MCF 10A (cell line): ENCODE data around the gene RGR. TPM values are rescaled to one million over a fixed set of nuclear protein-coding genes. Genes with fewer than 3 reads are reported as not detected.
A peak's percentile ranks its signal among the peaks of the same experiment; 100 is the strongest.

ENCODE experiments used
- Bru-seq: library from RNA; stranded (reverse); fragments of 400-500 nt; gene quantifications from one replicate; lab custom pipeline; 2021; lab: Mats Ljungman, UMichigan
- BruChase-seq, 2 experiments: library from RNA; stranded (reverse); fragments of 400-500 nt; gene quantifications; one replicate each; lab custom pipeline; 2021; lab: Mats Ljungman, UMichigan
- BruUV-seq: library from RNA; stranded (reverse); fragments of 400-500 nt; replicated peaks from 2 replicates; lab custom pipeline; 2021; lab: Mats Ljungman, UMichigan
- CTCF ChIA-PET: fragments of 300-600 bp; sonication (Branson Sonifier 250); formaldehyde crosslinking; extraction: SDS; loops from one replicate; lab custom pipeline; 2021; ENCODE audit warnings: antibody characterized with exemption, inconsistent platforms; lab: Yijun Ruan, JAX
- POLR2A ChIA-PET: fragments of 300-600, 350-650 bp; sonication (Branson Sonifier 250); formaldehyde crosslinking; extraction: SDS; loops from one replicate; lab custom pipeline; 2020; ENCODE audit warnings: antibody characterized with exemption, inconsistent platforms; lab: Yijun Ruan, JAX
- DNase-seq: peaks from one replicate; pipeline ENCODE4 v3.0.0-alpha.2; 2018; ENCODE audit not compliant: unreplicated experiment
- H3K27ac Mint-ChIP-seq: one replicate; pipeline ENCODE4 v1.8.0; 2022; ENCODE audit warnings: mild to moderate bottlenecking, low read depth, mixed read lengths; ENCODE audit not compliant: unreplicated experiment
- H3K27me3 Mint-ChIP-seq: one replicate; pipeline ENCODE4 v1.8.0; 2022; ENCODE audit warnings: mixed read lengths; ENCODE audit not compliant: insufficient read depth, unreplicated experiment
- H3K36me3 Mint-ChIP-seq: one replicate; pipeline ENCODE4 v1.8.0; 2022; ENCODE audit warnings: mild to moderate bottlenecking, moderate library complexity, mixed read lengths; ENCODE audit not compliant: insufficient read depth, unreplicated experiment
- H3K4me1 Mint-ChIP-seq: one replicate; pipeline ENCODE4 v1.8.0; 2022; ENCODE audit warnings: mixed read lengths; ENCODE audit not compliant: insufficient read depth, unreplicated experiment
- H3K4me3 Mint-ChIP-seq: one replicate; pipeline ENCODE4 v1.8.0; 2022; ENCODE audit warnings: mild to moderate bottlenecking, moderate library complexity, mixed read lengths; ENCODE audit not compliant: unreplicated experiment
- H3K9me3 Mint-ChIP-seq: one replicate; pipeline ENCODE4 v1.8.0; 2022; ENCODE audit warnings: mixed read lengths; ENCODE audit not compliant: unreplicated experiment
- intact Hi-C: fragments of 100-400 bp; cut with micrococcal nuclease; formaldehyde crosslinking; loops from 2 replicates; pipeline ENCODE4 v1.14.1; 2022
- long read RNA-seq: library from polyadenylated mRNA; stranded (forward); transcript quantifications from one replicate; pipeline ENCODE4 v2.0.0, GENCODE V29; 2022
- total RNA-seq: library from RNA; stranded (reverse); gene quantifications from 2 replicates; pipeline ENCODE4 v1.2.3, GENCODE V29; 2022
- TF ChIP-seq, protein P1 (sequence below): fragments of 200-600 bp; IDR thresholded peaks from one replicate; pipeline ENCODE4 v1.8.0; 2022; ENCODE audit warnings: antibody characterized with exemption, mild to moderate bottlenecking; ENCODE audit not compliant: unreplicated experiment

Gene RGR, protein sequence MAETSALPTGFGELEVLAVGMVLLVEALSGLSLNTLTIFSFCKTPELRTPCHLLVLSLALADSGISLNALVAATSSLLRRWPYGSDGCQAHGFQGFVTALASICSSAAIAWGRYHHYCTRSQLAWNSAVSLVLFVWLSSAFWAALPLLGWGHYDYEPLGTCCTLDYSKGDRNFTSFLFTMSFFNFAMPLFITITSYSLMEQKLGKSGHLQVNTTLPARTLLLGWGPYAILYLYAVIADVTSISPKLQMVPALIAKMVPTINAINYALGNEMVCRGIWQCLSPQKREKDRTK
- not detected in 2 replicates for total RNA-seq
- not detected for Bru-seq, nascent RNA
- BruChase-seq, experiment 1, labeled RNA remaining after a 6-hour chase: percentile 9 among the genes with signal in this experiment
- BruChase-seq, experiment 2, labeled RNA remaining after a 2-hour chase: not detected
- long read RNA-seq: 0 reads

DNA sequence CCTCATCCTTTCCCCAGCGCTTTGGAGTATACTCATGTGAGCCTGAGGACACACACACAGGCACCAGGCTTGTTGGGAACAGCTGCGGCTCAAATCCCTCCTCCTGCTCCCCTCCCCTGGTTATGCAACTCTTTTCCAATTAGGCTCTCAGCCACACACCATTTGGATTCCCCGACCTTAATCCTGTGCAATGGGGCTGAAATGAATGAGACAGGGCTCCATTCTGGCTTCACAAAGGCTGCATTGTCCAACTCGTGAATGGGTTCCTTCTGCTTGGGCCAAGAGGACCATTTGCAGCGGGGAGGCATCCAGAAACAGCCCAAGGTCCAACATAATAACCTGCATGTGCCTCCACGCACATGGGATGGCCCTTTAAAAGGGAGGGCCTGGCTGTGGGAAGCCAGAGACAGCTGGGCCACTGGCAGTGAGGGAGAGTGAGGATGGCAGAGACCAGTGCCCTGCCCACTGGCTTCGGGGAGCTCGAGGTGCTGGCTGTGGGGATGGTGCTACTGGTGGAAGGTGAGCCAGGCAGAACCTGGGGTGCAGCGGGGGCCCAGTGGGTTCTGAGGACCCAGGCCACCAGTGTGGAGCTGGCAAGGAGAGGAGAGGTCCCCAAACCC is at the start of gene RGR:
TSS of gene RGR (plus strand) at position 403 of the 620 bp plus-strand sequence. CDS start at position 441, 38 bp downstream.
- H3K4me3 Mint-ChIP-seq: no peak within 1 kb of the TSS
- TF ChIP-seq, protein P1, sequence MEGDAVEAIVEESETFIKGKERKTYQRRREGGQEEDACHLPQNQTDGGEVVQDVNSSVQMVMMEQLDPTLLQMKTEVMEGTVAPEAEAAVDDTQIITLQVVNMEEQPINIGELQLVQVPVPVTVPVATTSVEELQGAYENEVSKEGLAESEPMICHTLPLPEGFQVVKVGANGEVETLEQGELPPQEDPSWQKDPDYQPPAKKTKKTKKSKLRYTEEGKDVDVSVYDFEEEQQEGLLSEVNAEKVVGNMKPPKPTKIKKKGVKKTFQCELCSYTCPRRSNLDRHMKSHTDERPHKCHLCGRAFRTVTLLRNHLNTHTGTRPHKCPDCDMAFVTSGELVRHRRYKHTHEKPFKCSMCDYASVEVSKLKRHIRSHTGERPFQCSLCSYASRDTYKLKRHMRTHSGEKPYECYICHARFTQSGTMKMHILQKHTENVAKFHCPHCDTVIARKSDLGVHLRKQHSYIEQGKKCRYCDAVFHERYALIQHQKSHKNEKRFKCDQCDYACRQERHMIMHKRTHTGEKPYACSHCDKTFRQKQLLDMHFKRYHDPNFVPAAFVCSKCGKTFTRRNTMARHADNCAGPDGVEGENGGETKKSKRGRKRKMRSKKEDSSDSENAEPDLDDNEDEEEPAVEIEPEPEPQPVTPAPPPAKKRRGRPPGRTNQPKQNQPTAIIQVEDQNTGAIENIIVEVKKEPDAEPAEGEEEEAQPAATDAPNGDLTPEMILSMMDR: no peak
- H3K27me3 Mint-ChIP-seq: peaks cover 7% of the 10 kb centered on the region
- ChIA-PET CTCF (interaction anchor here (0.5 to 1.2 kb wide), 2 partner anchors 39 to 1309 kb away, joined by 3 to 5 read pairs; no protein-coding TSS in a partner anchor), POLR2A (interaction anchor here (0.8 kb wide), 1 partner anchor 14 kb away, joined by 3 read pairs; no protein-coding TSS in a partner anchor)
- DNase-seq: no peak
- H3K9me3 Mint-ChIP-seq: no peaks in the 10 kb centered on the region
- no TSS peak for BruUV-seq
- no peaks in the 10 kb centered on the region for H3K36me3 Mint-ChIP-seq
- no peak within 1 kb of the TSS for H3K27ac Mint-ChIP-seq
- intact Hi-C loops: no loop called here
- H3K4me1 Mint-ChIP-seq: no peaks in the 10 kb centered on the region

DNA sequence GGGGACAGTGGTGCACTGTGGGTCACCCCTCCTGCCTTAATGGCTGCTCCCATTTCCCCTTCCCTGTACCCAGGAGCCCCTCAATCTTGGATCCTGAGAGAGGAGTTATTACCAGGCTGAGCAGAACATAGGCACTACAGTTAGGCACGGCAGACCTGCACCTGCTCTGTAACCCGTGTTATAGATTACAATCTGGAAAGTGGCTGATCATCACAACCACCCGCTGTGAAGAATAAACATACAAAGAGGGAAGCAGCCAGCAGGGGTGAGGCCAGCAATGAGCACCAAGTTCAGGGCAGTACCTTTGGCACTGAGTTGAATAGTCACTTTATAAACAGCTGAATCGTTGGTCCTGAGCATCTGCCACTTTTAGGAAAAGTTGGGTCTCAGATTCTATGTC is 48.8 kb upstream of the RGR start:
- DNase-seq: no peak
- Mint-ChIP-seq H3K27ac (no peak overlapping the region), H3K36me3 (no peaks in the 10 kb centered on the region), H3K4me1 (peaks cover 6% of the 10 kb centered on the region), H3K4me3 (no peak overlapping the region), H3K27me3 (peaks cover 46% of the 10 kb centered on the region), H3K9me3 (no peaks in the 10 kb centered on the region)
- no TSS peak for BruUV-seq
- ChIA-PET POLR2A (no interaction called here), CTCF (interaction anchor here (1.2 to 2.8 kb wide), 3 partner anchors 9 to 48 kb away, joined by 3 to 11 read pairs (median 4); no protein-coding TSS in a partner anchor)
- TF ChIP-seq, protein P1: no peak
- intact Hi-C loops: no loop called here

DNA sequence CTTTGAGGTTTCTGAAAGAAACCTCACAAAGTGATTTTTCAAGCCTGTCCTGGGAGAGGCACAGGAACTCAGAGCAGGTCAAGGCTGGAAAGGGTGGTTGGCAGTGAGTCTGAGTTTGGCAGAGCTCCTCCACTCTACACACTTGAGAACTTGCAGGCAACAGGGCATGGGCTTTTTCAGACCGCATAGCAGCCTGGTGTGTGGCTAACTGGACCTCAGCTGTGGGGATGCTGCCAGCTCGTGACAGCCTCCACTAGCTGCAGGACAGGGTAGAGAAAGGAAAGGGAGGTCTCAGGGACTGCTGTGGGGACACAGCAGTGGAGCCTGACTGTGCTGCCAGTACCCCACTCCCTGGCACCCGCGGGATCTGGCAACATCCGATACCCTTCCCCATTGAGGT is 47.9 kb upstream of the RGR start:
- no TSS peak for BruUV-seq
- no peaks in the 10 kb centered on the region for H3K36me3 Mint-ChIP-seq
- POLR2A ChIA-PET: no interaction called here
- no peak overlapping the region for H3K4me3 Mint-ChIP-seq
- TF ChIP-seq, protein P1: no peak
- H3K4me1 Mint-ChIP-seq: no peaks in the 10 kb centered on the region
- CTCF ChIA-PET: interaction anchor here (0.6 to 2.8 kb wide), 5 partner anchors 8 to 49 kb away, joined by 3 to 11 read pairs (median 3); no protein-coding TSS in a partner anchor
- intact Hi-C loops: no loop called here
- no peaks in the 10 kb centered on the region for H3K9me3 Mint-ChIP-seq
- H3K27me3 Mint-ChIP-seq: peaks cover 46% of the 10 kb centered on the region
- DNase-seq: no peak
- H3K27ac Mint-ChIP-seq: no peak overlapping the region

DNA sequence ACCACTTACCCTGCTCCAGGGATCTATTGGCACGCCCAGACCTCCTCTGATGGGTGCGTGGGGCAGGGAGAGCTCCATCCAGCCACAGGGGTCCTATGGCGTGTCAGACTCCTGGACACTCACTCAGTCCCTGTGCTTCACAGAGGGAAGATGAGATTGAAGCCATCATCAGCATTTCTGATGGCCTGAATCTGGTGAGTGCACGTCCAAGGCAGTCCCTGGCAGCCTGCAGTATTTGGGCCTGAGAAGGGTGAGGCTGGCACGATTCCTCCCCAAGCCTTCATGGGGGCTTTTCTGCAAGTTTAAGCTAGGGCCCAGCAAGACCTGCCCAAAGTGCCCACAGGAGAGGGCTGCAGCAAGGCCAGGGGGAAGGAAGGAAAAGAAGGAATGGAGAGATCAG is 47.2 kb upstream of the RGR start:
- CTCF ChIA-PET: interaction anchor here (0.7 to 2.8 kb wide), 4 partner anchors 7 to 50 kb away, joined by 3 to 11 read pairs (median 5); no protein-coding TSS in a partner anchor
- H3K27ac Mint-ChIP-seq: no peak overlapping the region
- TF ChIP-seq, protein P1: no peak
- no TSS peak for BruUV-seq
- intact Hi-C loops: no loop called here
- no peak for DNase-seq
- POLR2A ChIA-PET: interaction anchor here (1.0 kb wide), 1 partner anchor 42 kb away, joined by 3 read pairs; no protein-coding TSS in a partner anchor
- H3K4me1 Mint-ChIP-seq: no peaks in the 10 kb centered on the region
- no peak overlapping the region for H3K4me3 Mint-ChIP-seq
- H3K27me3 Mint-ChIP-seq: peaks cover 46% of the 10 kb centered on the region
- H3K36me3 Mint-ChIP-seq: no peaks in the 10 kb centered on the region
- no peaks in the 10 kb centered on the region for H3K9me3 Mint-ChIP-seq
